COLO829 (cell line): ENCODE data around the gene PEDS1.
"Not testable (repeated sequence)": the region's sequence is repeated elsewhere in the genome, so short reads cannot be mapped to it uniquely, and the experiment has no call there.

Source experiments
- DNase-seq: peaks from one replicate; pipeline ENCODE4 v3.0.0; 2012; ENCODE audit warnings: low spot score

PEDS1 gene

GRCh38 chr20:50163570-50164317, 10.2 kb upstream of the PEDS1 start:
- no peak for DNase-seq

GRCh38 chr20:50161494-50161893, 8.0 kb upstream of the PEDS1 start:
- DNase-seq = not testable (repeated sequence)

- DNase-seq = no peak
Observed at GRCh38 chr20:50153153-50153499, 397 bp downstream of the PEDS1 start.

- DNase-seq = no peak
Observed at GRCh38 chr20:50152394-50153152, 950 bp downstream of the PEDS1 start.

GRCh38 chr20:50151034-50151743, 2.3 kb downstream of the PEDS1 start:
- no peak for DNase-seq

- no peak for DNase-seq
Observed at GRCh38 chr20:50149481-50150254, 3.9 kb downstream of the PEDS1 start.

- DNase-seq = peak; percentile 68
Observed at GRCh38 chr20:50146732-50147662, 6.5 kb downstream of the PEDS1 start.

GRCh38 chr20:50146214-50146613, 7.3 kb downstream of the PEDS1 start:
- DNase-seq = no peak

- DNase-seq = no peak
Observed at GRCh38 chr20:50145566-50145965, 8.0 kb downstream of the PEDS1 start.

- DNase-seq = no peak
Observed at GRCh38 chr20:50144362-50144761, 9.2 kb downstream of the PEDS1 start.

- no peak for DNase-seq
Observed at GRCh38 chr20:50142812-50143211, 10.7 kb downstream of the PEDS1 start.

- no peak for DNase-seq
Observed at GRCh38 chr20:50141811-50142561, 11.5 kb downstream of the PEDS1 start.

- no peak for DNase-seq
Observed at GRCh38 chr20:50141018-50141675, 12.4 kb downstream of the PEDS1 start.

- no peak for DNase-seq
Observed at GRCh38 chr20:50140339-50140859, 13.1 kb downstream of the PEDS1 start.

- DNase-seq = peak; percentile 85
Observed at GRCh38 chr20:50138479-50139393, 14.8 kb downstream of the PEDS1 start.

- DNase-seq = no peak
Observed at GRCh38 chr20:50138120-50138478, 15.4 kb downstream of the PEDS1 start.

GRCh38 chr20:50137702-50138101, 15.8 kb downstream of the PEDS1 start:
- not testable (repeated sequence) for DNase-seq

GRCh38 chr20:50136822-50137599, 16.5 kb downstream of the PEDS1 start:
- no peak for DNase-seq
